NCI-H82 treated with DMSO at 0.1 percent for 48 hours (cell line): ENCODE results near the gene PNRC1.
"Not testable (repeated sequence)": the region's sequence is repeated elsewhere in the genome, so short reads cannot be mapped to it uniquely, and the experiment has no call there.

Experiments
- DNase-seq: peaks from one replicate; lab custom pipeline; 2025; ENCODE audit not compliant: unreplicated experiment; lab: John Stamatoyannopoulos, UW

Gene PNRC1

DNA sequence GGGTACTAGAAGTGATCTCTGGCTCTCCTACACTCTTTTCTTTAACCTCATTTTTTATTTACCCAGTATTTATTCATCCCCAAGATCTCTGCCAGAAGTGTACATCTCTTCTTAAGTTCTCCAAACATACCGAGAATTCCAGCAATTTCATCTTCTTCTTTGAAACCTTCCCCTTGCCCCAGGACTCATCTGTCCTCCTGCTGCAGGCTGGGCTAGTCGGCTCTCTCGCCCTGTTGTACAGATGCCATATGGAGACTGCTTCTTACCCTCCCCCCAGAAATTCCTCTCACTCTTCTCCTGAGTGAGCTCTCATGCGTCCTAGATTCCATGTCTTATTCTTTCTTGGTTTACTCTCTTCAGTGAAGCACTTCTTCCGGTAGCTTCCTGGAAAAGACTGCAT lies 21.9 kb upstream of the PNRC1 start:
- DNase-seq = no peak

DNA sequence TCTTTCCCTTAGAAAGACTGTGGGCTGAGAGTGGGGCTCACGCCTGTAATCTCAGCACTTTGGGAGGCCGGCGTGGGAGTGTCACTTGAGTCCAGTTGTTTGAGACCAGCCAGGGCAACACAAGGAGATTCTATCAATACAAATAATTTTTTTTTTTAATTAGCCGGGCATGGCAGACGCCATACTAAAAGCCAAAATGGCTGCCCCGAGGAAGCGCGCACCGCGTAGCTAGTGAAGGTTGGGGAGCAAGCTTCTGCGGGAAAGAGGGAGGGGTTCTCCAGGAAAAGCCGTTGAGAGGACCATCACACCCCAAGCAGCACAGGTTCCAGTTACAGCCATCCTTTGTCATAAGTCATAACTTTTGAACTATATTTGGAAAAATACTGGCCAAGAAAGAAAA lies 21.3 kb upstream of the PNRC1 start:
- no peak for DNase-seq

DNA sequence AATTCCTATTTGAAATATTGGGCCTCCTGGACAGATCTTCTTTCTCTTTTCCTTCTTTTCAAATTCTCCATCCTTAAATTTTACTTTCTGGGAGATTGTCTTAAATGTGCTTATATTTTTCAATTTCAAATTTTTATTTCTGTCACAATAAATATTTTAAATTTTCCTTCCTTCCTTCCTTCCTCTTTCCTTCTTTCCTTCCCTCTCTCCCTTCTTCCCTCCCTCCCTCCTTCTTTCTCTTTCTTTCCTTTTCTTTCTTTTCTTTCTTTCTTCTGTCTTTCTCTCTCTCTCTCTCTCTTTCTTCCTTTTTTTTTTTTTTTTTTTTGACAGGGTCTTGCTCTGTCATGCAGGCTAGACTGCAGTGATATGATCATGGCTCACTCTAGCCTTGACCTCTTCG lies 16.7 kb upstream of the PNRC1 start:
- DNase-seq = no peak

DNA sequence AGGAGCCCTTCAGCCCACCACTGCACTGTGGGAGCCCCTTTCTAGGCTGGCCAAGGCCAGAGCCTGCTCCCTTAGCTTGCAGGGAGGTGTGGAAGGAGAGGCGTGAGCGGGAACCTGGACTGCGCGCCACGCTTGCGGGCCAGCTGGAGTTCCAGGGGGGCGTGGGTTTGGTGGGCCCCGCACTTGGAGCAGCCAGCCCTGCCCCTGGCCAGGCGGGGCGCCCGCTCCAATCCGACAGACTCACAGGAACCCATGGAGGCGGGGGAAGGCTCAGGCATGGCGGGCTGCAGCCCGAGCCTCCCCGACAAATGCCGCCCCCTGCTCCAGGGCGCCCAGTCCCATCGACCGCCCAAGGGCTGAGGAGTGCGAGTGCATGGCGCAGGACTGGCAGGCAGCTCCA lies 15.6 kb upstream of the PNRC1 start:
- DNase-seq = not testable (repeated sequence)

DNA sequence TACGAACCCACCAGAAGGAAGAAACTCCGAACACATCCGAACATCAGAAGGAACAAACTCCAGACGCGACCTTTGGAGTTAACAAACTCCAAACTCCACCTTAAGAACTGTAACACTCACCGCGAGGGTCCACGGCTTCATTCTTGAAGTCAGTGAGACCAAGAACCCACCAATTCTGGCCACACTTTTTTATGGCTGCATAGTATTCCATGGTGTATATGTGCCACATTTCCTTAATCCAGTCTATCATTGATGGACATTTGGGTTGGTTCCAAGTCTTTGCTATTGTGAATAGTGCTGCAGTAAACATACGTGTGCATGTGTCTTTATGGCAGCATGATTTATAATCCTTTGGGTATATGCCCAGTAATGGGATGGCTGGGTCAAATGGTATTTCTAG lies 14.4 kb upstream of the PNRC1 start:
- DNase-seq = not testable (repeated sequence)

DNA sequence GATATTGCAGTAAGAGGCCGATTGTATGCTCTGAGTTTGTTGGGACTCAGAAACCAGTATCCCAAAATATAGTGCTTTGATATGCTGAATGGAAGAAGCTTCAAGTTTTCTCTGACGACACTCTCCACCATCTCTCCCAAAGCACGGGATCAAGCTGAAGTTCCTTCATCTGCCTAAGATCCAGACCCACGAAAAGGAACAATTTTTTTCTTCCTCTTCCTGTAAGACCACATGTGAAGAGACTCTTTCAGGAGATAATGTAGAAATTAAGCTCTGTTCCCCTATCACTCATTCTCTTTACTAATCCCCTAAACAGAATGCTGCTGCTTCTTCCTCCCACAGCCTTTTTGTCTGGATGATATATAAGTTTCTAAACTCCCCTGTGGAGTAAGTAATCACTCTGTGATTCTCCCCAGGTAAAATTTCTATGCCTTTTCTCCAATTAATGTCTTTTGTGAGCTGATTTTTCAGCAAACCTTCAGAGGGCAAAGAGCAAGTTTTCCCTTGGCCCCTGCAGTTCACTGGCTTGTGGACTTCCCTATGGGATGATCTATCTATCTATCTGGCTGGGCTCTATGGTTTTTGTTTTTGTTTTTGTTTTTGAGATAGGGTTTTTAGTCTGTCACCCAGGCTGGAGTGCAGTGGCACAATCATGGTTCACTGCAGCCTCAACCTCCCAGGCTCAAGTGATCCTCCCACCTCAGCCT lies 13.5 kb upstream of the PNRC1 start:
- no peak for DNase-seq

DNA sequence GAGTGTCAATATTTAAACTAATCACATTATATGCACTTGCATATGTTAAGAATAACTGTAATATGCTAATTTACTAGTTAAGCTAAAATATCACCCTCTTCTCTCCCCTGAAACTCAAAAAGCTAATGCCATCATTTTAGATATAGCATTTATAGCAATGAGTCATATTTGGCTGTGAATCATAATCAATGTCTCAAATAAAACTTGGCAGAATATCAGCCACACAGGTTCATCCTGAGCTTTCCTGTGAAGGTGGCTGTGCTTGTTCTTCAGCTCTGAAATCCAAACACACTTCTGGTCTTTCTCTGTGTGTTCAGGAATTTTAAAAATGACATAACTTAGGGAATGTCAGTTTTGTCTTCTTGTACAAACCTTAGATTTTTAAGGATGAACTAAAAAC lies 12.8 kb upstream of the PNRC1 start:
- DNase-seq = no peak

DNA sequence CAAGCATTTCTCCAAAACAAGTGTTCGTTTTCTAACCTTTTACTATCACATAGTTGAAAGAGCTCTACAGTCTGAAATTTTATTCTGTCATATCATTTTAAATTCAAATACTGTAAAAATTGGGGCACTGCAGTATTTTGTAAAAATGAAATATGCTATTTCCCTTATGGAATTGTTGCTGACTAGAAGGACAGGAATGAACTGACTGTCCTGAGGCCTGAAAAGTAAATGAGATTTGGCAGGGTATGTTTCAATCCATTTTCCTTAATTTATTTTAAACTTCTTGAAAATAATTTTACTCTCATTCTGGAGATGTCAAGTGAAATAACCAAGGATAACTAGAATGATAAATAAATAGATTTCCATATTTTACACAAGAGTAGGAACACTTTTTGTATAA lies 11.9 kb upstream of the PNRC1 start:
- no peak for DNase-seq

DNA sequence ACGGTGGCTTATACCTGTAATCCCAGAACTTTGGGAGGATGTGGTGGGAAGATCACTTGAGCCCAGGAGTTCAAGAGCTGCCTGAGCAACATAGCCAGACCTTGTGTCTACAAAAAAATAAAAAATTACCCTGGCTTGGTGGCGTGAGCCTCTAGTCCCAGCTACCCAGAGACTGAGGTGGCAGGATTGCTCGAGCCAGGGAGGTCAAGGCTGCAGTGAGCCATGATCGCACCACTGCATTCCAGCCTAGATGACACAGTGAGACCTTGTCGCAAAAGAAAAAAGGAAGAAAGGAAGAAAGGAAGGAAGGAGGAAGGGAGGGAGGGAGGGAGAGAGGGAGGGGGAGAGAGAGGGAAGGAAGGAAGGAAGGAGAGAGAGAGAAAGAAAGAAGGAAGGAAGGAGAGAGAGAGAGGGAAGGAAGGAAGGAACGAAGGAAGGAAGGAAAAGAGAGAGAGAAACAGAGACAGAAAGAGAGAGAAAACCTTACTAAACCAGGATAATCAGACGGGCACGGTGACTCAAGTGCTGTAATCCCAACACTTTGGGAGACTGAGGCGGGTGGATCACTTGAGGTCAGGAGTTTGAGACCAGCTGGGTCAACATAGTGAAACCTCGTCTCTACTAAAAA lies 10.9 kb upstream of the PNRC1 start:
- DNase-seq = no peak

DNA sequence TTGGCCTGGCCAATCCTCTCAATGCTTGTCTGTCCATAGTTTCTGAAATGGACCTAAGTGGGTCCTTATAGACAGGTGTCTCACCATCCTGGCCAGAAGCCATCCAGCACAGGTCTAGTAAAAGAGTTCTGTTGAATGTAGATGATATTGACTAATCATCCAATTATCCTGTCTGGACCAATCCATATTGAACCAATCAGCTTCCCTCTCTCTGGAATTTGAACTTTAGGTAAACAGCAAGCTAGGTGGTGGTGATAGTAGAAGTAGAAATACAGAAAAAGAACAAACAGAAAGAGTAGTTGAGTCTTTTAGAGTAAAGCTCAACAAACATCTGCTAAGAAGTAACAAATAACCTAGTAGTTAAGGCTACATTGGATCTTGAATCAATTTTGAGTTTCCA lies 9.5 kb upstream of the PNRC1 start:
- no peak for DNase-seq

DNA sequence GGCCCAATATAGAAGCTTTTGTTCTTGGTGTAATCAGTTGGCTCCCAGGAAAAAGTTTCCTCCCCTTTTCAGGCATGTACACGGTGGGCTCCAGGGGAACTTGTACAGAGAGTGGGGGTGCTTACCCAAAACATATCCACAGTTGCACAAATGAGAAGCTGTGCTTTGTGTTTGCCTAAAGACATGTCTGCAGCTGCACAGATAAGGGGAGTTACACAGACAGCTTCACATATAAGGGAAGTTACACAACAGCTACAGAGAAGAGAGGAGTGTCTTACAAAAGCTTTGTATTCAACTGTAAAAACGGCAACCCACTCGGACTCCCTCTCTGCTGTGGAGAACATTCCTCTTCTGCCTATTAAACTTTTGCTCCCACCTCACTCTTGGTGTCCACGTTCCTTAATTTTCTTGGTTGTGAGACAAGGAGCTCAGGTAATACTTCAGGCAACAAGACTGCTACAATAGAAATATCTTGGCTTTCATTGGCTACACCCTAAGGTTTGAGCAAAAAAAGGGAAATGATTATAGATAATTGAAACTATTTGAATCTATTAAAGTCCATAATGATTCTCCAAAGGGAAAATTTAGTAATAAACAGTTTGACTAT lies 7.4 kb upstream of the PNRC1 start:
- no peak for DNase-seq

DNA sequence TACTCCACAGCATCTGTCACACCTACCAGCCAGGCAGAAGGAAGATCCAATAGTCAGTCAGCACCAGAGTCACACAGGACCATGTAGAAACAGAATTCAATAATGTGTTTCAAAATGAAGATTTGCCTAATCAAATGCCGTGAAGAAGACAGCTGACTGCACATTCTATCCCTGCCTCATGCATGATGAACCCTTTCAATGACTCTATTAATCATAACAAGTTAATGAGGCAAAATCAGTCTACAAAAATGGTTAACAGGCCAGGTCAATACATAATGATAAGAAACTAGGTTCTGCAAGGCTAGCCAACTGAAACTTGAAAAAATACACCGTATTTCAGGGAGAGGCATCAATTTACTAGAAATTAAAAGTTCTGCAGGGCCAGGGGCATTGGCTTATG lies 6.7 kb upstream of the PNRC1 start:
- DNase-seq = no peak

DNA sequence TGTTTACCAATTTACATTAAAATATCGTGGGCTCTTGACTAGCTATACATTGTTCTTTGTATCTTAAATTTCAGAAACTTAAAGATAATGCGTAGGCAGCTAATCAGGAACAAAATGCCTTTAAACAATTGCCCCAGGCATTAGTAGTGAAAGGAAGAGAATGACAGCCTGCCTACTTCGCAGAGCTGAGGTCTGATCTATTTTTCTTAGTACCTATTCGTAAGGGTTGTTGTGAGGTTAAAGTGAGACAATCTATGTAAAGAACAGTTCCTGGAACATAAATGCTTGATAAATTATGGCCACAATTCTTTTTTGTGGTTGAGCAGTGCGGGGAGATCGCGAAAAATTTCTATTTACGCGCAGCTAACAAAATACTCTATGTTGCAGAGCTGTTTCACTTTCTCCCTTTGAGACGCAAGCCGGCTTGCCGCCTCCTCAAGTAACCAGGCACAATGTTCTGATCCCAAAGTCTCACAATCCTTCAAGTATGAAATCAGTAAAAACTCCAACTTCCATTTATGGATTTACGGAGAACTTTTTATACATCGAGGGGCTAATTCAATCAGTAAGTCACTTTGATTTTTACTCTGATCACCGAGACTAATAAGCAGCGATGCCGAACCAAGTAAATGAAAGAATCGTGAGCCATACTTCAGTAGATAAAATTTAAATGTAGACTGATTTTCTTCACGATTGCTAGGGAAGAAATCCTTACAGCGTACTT lies 878 bp upstream of the PNRC1 start:
- DNase-seq = peak; percentile 11

DNA sequence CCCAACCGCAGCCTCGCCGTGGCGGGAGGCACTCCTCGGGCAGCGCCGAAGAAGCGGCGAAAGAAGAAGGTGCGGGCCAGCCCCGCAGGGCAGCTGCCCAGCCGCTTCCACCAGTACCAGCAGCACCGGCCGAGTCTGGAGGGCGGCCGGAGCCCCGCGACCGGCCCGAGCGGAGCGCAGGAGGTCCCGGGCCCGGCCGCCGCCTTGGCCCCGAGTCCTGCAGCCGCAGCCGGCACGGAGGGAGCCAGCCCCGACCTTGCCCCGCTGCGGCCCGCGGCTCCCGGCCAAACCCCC lies 525 bp downstream of the PNRC1 start:
- DNase-seq = no peak

DNA sequence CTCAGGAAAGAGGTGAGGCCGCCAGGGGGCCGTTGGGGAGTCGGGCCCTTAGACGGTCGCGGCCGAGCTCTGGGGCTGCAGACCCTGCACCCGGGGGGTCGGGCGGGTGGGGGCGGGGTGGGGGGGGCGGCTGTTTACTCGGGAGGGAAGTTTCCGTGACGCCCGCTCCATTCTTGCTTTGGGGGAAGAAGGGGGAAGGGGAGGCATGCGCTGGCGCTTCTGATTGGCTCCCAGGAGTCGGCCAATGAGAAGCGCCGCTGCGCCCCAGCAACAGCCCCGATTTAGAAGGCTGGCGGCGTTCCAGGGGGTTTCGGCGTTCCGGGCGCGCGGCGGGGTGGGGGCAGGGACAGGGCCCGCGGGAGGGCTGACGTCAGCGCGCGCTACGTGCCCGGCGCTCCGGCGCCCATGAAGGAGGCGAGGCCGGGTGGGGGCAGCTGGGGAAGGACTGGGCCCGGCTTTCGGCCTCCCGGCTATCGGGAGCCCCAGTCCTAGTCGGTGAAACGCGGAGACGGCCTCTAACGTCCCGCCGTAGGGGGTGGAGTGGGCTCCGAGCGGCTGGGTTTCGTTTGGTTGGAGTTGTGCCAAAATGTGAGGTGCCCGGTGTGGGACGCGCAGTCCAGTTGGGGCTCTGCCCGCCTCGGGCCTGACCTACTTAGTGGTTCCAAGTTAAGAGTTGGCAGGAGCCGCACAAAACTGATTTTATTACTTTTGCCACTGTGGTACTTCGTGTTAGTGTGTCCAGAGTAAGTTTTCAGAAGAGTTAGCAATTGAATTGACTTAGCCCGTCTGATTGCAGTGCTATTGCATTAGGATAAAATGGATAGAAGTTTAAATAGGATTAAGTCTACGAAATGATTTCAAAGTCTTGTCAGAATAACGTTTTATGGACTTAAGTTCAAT lies 1.1 kb downstream of the PNRC1 start:
- peak; percentile 76 for DNase-seq

DNA sequence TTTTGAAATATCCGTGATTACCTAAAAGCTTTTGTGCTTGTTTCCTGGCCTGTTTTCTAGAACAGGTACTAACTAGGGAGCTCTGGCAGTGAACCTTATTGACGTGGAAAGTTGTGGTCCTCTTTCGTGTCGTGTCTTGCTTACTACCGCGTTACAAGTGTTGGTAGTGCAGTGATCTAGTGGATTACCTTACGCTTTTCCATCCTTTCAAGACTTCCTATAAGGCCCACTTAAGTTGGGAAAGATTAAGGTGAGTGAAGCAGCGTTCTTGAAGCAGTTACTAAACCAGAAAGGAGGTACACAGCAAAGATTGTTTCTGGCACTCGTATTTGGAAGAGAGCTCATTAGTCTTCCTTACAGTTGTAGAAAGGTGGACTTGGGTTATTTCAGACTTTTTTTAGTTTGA lies 1.9 kb downstream of the PNRC1 start:
- no peak for DNase-seq

DNA sequence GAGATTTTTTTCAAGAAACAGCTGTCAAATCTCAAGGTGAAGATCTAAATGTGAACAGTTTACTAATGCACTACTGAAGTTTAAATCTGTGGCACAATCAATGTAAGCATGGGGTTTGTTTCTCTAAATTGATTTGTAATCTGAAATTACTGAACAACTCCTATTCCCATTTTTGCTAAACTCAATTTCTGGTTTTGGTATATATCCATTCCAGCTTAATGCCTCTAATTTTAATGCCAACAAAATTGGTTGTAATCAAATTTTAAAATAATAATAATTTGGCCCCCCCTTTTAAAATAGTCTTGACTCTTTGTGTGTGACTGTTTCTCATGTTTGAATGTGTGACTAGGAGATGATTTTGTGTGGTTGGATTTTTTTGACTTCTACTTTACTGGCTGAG lies 4.0 kb downstream of the PNRC1 start:
- DNase-seq = no peak

DNA sequence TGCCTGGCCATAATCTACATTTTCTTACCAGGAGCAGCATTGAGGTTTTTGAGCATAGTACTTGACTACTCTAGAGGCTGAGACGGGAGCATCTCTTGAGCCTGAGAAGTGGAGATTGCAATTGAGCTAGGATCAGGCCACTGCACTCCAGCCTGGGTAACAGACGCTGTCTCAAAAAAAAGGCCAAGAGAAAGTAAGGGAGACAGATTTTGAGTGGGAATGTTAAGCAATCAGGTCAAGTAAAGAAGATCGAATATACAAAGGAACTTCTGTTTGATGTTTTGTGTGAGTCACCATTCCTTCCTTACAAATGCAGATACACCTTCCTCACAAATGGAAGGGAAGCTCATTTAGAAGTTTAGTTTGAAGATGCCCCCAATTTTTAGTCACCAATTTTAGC lies 4.4 kb downstream of the PNRC1 start:
- no peak for DNase-seq

DNA sequence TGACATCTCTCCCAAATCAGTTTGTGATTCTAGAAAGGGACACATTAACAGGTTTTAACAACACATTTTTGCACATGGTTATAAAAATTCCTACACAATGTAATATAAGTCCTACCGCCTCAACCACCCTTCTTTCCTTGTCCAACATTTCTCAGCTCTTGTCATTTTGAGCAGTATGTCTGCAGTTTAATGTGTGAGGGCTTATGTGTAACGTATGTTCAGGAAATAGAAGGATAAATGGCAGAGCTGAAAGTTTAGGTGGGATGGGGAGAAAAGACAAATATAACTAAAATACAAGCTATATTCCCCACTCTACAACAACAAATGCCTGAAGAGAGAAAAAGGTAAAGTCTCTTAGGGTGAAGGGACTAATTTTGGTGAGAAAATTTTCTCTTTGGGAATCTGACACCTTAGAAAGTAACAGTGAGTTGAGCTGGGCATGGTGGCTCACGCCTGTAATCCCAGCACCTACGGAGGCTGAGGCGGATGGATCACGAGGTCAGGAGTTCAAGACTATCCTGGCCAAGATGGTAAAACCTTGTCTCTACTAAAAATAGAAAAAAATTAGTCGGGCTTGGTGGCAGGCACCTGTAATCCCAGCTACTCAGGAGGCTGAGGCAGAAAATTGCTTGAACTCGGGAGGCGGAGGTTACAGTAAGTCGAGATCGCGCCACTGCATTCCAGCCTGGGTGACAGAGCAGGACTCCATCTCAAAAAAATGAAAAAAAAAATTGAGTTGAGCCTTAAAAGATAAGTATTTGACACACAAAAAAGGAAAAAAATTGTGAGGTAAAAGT lies 5.1 kb downstream of the PNRC1 start:
- no peak for DNase-seq

DNA sequence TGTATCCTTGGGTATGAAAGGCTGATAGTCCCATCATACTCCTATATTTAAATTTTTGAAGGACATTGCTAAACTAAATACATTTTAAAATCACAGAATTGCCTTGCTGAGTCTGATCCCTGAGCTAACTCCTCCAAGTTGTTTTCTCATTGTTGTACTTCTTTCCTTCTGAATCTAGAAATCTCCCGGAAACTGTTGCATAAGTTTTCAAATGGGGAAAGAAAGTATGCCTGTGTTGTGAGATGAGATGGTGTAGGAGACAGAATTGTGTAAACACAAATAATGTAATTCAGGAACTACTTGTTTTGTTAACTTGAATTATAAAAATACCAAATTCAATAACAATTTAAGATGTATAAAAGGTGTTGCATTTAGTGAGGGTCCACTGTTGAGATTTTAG lies 7.3 kb downstream of the PNRC1 start:
- DNase-seq = no peak
